Kidney (tissue), 14 donors: ENCODE measurements around the gene TRAPPC6A. TPM values are rescaled to one million over a fixed set of nuclear protein-coding genes. Genes with fewer than 3 reads are reported as not detected.

Experiments used
- DNase-seq, 5 donors: peaks; one replicate each; pipeline ENCODE4 v3.0.0-alpha.2; 2013 to 2020
- FAIRE-seq: peaks from 2 replicates; lab custom pipeline; 2012; peaks lifted over from hg19 to GRCh38; lab: Jason Lieb, UNC
- H3K27ac ChIP-seq, 2 donors: one replicate each; pipeline ENCODE4 v1.7.0; 2013; ENCODE audit warnings: low read depth in 2 of 2, low read length in 2 of 2, inconsistent platforms in 1 of 2
- H3K27me3 ChIP-seq: one replicate; pipeline ENCODE4 v1.7.1; 2013; ENCODE audit warnings: low read length, inconsistent platforms; ENCODE audit not compliant: control insufficient read depth, insufficient read depth
- H3K36me3 ChIP-seq, 3 donors: one replicate each; pipeline versions ENCODE4 v1.7.0 to v1.7.1; 2013; ENCODE audit warnings: low read length in 3 of 3, control low read depth in 1 of 3, inconsistent platforms in 1 of 3; ENCODE audit not compliant: insufficient read depth in 3 of 3, control insufficient read depth in 2 of 3
- H3K4me1 ChIP-seq, 3 donors: one replicate each; pipeline versions ENCODE4 v1.7.0 to v1.7.1; 2013; ENCODE audit warnings: low read length in 3 of 3, inconsistent platforms in 1 of 3, low read depth in 1 of 3; ENCODE audit not compliant: control insufficient read depth in 2 of 3, insufficient read depth in 2 of 3
- H3K4me3 ChIP-seq, 3 donors: one replicate each; pipeline versions ENCODE4 v1.7.0 to v1.8.1; 2013; ENCODE audit warnings: low read length in 3 of 3, control low read depth in 1 of 3, inconsistent platforms in 1 of 3
- H3K9ac ChIP-seq, 3 donors: one replicate each; pipeline versions ENCODE4 v1.7.0 to v1.7.1; 2013; ENCODE audit warnings: low read length in 3 of 3, control low read depth in 1 of 3, inconsistent platforms in 1 of 3
- H3K9me3 ChIP-seq, 3 donors: one replicate each; pipeline versions ENCODE4 v1.7.0 to v1.7.1; 2013; ENCODE audit warnings: low read length in 3 of 3, control low read depth in 1 of 3, inconsistent platforms in 1 of 3; ENCODE audit not compliant: control insufficient read depth in 2 of 3, insufficient read depth in 1 of 3
- intact Hi-C: fragments of 100-400 bp; cut with DNase I; formaldehyde crosslinking; loops from one replicate; pipeline ENCODE4 v1.11.1; 2022
- polyA plus RNA-seq: library from polyadenylated mRNA; stranded (reverse); fragments of 350-450 nt; fragmentation: Illumina TruSeq; extraction: RNeasy Lipid Tissue Mini Kit (QIAGEN cat#74804); gene quantifications from one replicate; pipeline ENCODE4 v1.2.3, GENCODE V29; 2014; ENCODE audit warnings: low read depth, low replicate concordance; ENCODE audit not compliant: insufficient read depth
- total RNA-seq: library from RNA; stranded (reverse); fragmentation: NEBNext Ultra II Directional; extraction: Animal tissue kit (Norgen Biotek cat#: 25700); gene quantifications from one replicate; pipeline ENCODE4 v1.2.1, GENCODE V29; 2021
- TF ChIP-seq, protein P1 (sequence below): IDR thresholded peaks from 3 replicates; pipeline ENCODE4 v1.5.1; 2012; ENCODE audit warnings: mild to moderate bottlenecking, moderate library complexity, borderline replicate concordance; ENCODE audit not compliant: insufficient read depth; ENCODE audit errors: extremely low read depth
- donor health status: control.
- donor health status: control.
- donor health status: control.
- donor health status: control.
- donor health status: control.
- donor health status: DM: yes; HTN: yes; CAD: no.
- donor health status: Normal renal cell carcinoma (clear cell type).

Gene TRAPPC6A
- total and polyA plus RNA-seq, 2 donors from 2014 or later, result 37.2 to 123 TPM

DNA sequence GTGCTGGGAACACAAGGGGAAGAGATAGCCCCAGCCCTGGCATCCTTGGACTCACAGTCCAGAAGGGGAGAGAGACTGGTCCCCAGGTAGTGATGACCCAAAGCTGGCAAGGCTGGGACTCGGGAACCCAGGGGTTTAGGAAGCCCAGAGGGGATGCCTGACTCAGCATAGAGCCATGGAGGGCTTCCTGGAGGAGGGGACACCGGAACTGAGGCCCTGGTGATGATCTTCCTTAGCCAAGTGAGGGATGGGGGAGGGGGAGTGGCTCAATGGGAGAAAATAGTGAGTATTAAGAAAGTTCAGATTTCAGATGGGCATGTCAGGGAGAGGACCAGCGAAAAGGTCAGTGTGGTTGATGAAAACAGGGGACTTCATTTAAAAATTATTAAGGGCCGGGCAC lies 40.4 kb upstream of the TRAPPC6A start:
- intact Hi-C loops, result no loop called here
- no peak for DNase-seq
- TF ChIP-seq, protein P1, sequence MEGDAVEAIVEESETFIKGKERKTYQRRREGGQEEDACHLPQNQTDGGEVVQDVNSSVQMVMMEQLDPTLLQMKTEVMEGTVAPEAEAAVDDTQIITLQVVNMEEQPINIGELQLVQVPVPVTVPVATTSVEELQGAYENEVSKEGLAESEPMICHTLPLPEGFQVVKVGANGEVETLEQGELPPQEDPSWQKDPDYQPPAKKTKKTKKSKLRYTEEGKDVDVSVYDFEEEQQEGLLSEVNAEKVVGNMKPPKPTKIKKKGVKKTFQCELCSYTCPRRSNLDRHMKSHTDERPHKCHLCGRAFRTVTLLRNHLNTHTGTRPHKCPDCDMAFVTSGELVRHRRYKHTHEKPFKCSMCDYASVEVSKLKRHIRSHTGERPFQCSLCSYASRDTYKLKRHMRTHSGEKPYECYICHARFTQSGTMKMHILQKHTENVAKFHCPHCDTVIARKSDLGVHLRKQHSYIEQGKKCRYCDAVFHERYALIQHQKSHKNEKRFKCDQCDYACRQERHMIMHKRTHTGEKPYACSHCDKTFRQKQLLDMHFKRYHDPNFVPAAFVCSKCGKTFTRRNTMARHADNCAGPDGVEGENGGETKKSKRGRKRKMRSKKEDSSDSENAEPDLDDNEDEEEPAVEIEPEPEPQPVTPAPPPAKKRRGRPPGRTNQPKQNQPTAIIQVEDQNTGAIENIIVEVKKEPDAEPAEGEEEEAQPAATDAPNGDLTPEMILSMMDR, result no peak

GRCh38 chr19:45217957-45218334 lies 39.9 kb upstream of the TRAPPC6A start:
- H3K36me3 ChIP-seq, result no peaks in the 10 kb centered on the region
- intact Hi-C loops, result no loop called here
- TF ChIP-seq, protein P1, result no peak
- peaks cover 3% of the 10 kb centered on the region for H3K27me3 ChIP-seq
- FAIRE-seq, result no peak
- no peak for DNase-seq
- no peaks in the 10 kb centered on the region for H3K9me3 ChIP-seq
- no peak overlapping the region for H3K4me3 ChIP-seq
- H3K4me1 ChIP-seq, result peaks cover 0 to 17% (median 3%) of the 10 kb centered on the region in 3 donors
- H3K27ac ChIP-seq, result no peak overlapping the region
- H3K9ac ChIP-seq, result no peak overlapping the region

More for the DNA sequence above, 40.4 kb upstream of the TRAPPC6A start:
- Histone ChIP-seq H3K4me3 (no peak overlapping the region), H3K27ac (no peak overlapping the region), H3K9ac (no peak overlapping the region), H3K4me1 (peaks cover 0 to 17% (median 3%) of the 10 kb centered on the region in 3 donors), H3K27me3 (peaks cover 3% of the 10 kb centered on the region), H3K9me3 (no peaks in the 10 kb centered on the region), H3K36me3 (no peaks in the 10 kb centered on the region)
- no peak for FAIRE-seq

- intact Hi-C loops, result no loop called here
- no peak for FAIRE-seq
- H3K27me3 ChIP-seq, result peaks cover 3% of the 10 kb centered on the region
Observed at GRCh38 chr19:45217193-45217956, 39.3 kb upstream of the TRAPPC6A start.

More at GRCh38 chr19:45217193-45217956, 39.3 kb upstream of the TRAPPC6A start:
- DNase-seq, result peak in 4 of 5 donors; percentile 37 to 69 (median 56)
- H3K9ac ChIP-seq, result no peak overlapping the region
- TF ChIP-seq, protein P1, result no peak
- H3K36me3 ChIP-seq, result no peaks in the 10 kb centered on the region
- H3K4me3 ChIP-seq, result no peak overlapping the region
- H3K9me3 ChIP-seq, result no peaks in the 10 kb centered on the region
- no peak overlapping the region for H3K27ac ChIP-seq
- H3K4me1 ChIP-seq, result peaks cover 0 to 17% (median 3%) of the 10 kb centered on the region in 3 donors
